Activated CD4-positive, alpha-beta T cell treated with anti-CD3 and anti-CD28 coated beads, Interleukin-2, amount 10 ng/mL, durations not matched to agents 7 days and 5 days (primary cell): ENCODE measurements around the gene POLR1G. TPM values are rescaled to one million over a fixed set of nuclear protein-coding genes. Genes with fewer than 3 reads are reported as not detected.

ENCODE experiments used
- CTCF ChIA-PET: fragments of 350-600 bp; sonication (Branson Sonifier 250); formaldehyde crosslinking; loops from one replicate; lab custom pipeline; 2021; ENCODE audit warnings: antibody characterized with exemption; lab: Charles Lee
- POLR2A ChIA-PET: fragments of 350-600 bp; sonication (Branson Sonifier 250); formaldehyde crosslinking; loops from one replicate; lab custom pipeline; 2021; ENCODE audit warnings: antibody characterized with exemption; lab: Charles Lee
- DNase-seq: peaks from one replicate; pipeline ENCODE4 v3.0.0-alpha.2; 2020
- H3K27ac Mint-ChIP-seq: one replicate; pipeline ENCODE4 v1.8.0; 2021; ENCODE audit warnings: mild to moderate bottlenecking, moderate library complexity, mixed read lengths
- H3K27me3 Mint-ChIP-seq: one replicate; pipeline ENCODE4 v1.8.0; 2021; ENCODE audit warnings: mixed read lengths
- H3K36me3 Mint-ChIP-seq: one replicate; pipeline ENCODE4 v1.8.0; 2021; ENCODE audit warnings: low read depth, mixed read lengths
- H3K4me1 Mint-ChIP-seq: one replicate; pipeline ENCODE4 v1.8.0; 2021; ENCODE audit warnings: mixed read lengths
- H3K4me3 Mint-ChIP-seq: one replicate; pipeline ENCODE4 v1.8.0; 2021; ENCODE audit warnings: mild to moderate bottlenecking, moderate library complexity, mixed read lengths
- H3K9me3 Mint-ChIP-seq: one replicate; pipeline ENCODE4 v1.8.0; 2021; ENCODE audit warnings: mixed read lengths
- total RNA-seq, 2 experiments: library from RNA; stranded (reverse); gene quantifications; one replicate each; pipeline ENCODE4 v1.2.3, GENCODE V29; 2021

Gene POLR1G
- total RNA-seq, 2 experiments from 2014 or later = 7.0 to 7.4 TPM

GRCh38 chr19:45376045-45376724, 30.3 kb upstream of the POLR1G start:
- H3K27me3 Mint-ChIP-seq = no peaks in the 10 kb centered on the region
- H3K4me1 Mint-ChIP-seq = peaks cover 2% of the 10 kb centered on the region
- ChIA-PET POLR2A (no interaction called here), CTCF (interaction anchor here (0.6 kb wide), 1 partner anchor 109 kb away, joined by 3 read pairs; no protein-coding TSS in a partner anchor)
- H3K36me3 Mint-ChIP-seq = no peaks in the 10 kb centered on the region
- no peaks in the 10 kb centered on the region for H3K9me3 Mint-ChIP-seq
- DNase-seq = no peak
- no peak overlapping the region for H3K4me3 Mint-ChIP-seq
- H3K27ac Mint-ChIP-seq = no peak overlapping the region

- ChIA-PET CTCF (no interaction called here), POLR2A (no interaction called here)
- Mint-ChIP-seq H3K27ac (no peak overlapping the region), H3K4me1 (peaks cover 2% of the 10 kb centered on the region), H3K27me3 (peaks cover 4% of the 10 kb centered on the region), H3K36me3 (no peaks in the 10 kb centered on the region), H3K4me3 (no peak overlapping the region), H3K9me3 (no peaks in the 10 kb centered on the region)
- no peak for DNase-seq
Measured at GRCh38 chr19:45380107-45380506, 26.3 kb upstream of the POLR1G start.

- ChIA-PET POLR2A (no interaction called here), CTCF (no interaction called here)
- no peak for DNase-seq
Measured at GRCh38 chr19:45382426-45382825, 24.0 kb upstream of the POLR1G start.

GRCh38 chr19:45385392-45386221, 20.8 kb upstream of the POLR1G start:
- Mint-ChIP-seq H3K9me3 (no peaks in the 10 kb centered on the region), H3K36me3 (no peaks in the 10 kb centered on the region), H3K4me1 (no peaks in the 10 kb centered on the region), H3K27ac (no peak overlapping the region), H3K4me3 (no peak overlapping the region), H3K27me3 (peaks cover 25% of the 10 kb centered on the region)
- POLR2A ChIA-PET = no interaction called here
- CTCF ChIA-PET = no interaction called here
- DNase-seq = no peak

More at GRCh38 chr19:45382426-45382825, 24.0 kb upstream of the POLR1G start:
- Mint-ChIP-seq H3K27ac (no peak overlapping the region), H3K36me3 (no peaks in the 10 kb centered on the region), H3K9me3 (no peaks in the 10 kb centered on the region), H3K4me1 (no peaks in the 10 kb centered on the region), H3K4me3 (no peak overlapping the region), H3K27me3 (peaks cover 25% of the 10 kb centered on the region)

GRCh38 chr19:45391346-45391745, 15.1 kb upstream of the POLR1G start:
- DNase-seq = no peak
- POLR2A ChIA-PET = no interaction called here
- H3K36me3 Mint-ChIP-seq = no peaks in the 10 kb centered on the region
- H3K4me3 Mint-ChIP-seq = no peak overlapping the region
- peaks cover 1% of the 10 kb centered on the region for H3K4me1 Mint-ChIP-seq
- H3K9me3 Mint-ChIP-seq = no peaks in the 10 kb centered on the region
- H3K27ac Mint-ChIP-seq = no peak overlapping the region
- CTCF ChIA-PET = no interaction called here
- H3K27me3 Mint-ChIP-seq = peaks cover 15% of the 10 kb centered on the region

GRCh38 chr19:45391871-45392665, 14.4 kb upstream of the POLR1G start:
- H3K27me3 Mint-ChIP-seq = peaks cover 12% of the 10 kb centered on the region
- H3K27ac Mint-ChIP-seq = no peak overlapping the region
- H3K4me1 Mint-ChIP-seq = peaks cover 5% of the 10 kb centered on the region
- CTCF ChIA-PET = no interaction called here
- no peak for DNase-seq
- H3K4me3 Mint-ChIP-seq = no peak overlapping the region
- no peaks in the 10 kb centered on the region for H3K36me3 Mint-ChIP-seq
- no peaks in the 10 kb centered on the region for H3K9me3 Mint-ChIP-seq
- POLR2A ChIA-PET = no interaction called here

- H3K9me3 Mint-ChIP-seq = no peaks in the 10 kb centered on the region
- no peak for DNase-seq
Measured at GRCh38 chr19:45395821-45396617, 10.4 kb upstream of the POLR1G start.

GRCh38 chr19:45400192-45400591, 6.3 kb upstream of the POLR1G start:
- H3K4me1 Mint-ChIP-seq = peaks cover 34% of the 10 kb centered on the region
- peaks cover 43% of the 10 kb centered on the region for H3K27me3 Mint-ChIP-seq
- no peak for DNase-seq
- CTCF ChIA-PET = interaction anchor here (0.6 to 1.7 kb wide), 6 partner anchors 12 to 897 kb away, joined by 3 to 8 read pairs (median 3); no protein-coding TSS in a partner anchor
- H3K4me3 Mint-ChIP-seq = no peak overlapping the region
- peaks cover 6% of the 10 kb centered on the region for H3K36me3 Mint-ChIP-seq
- no peak overlapping the region for H3K27ac Mint-ChIP-seq
- POLR2A ChIA-PET = interaction anchor here (0.5 kb wide), 1 partner anchor 307 kb away, joined by 4 read pairs; no protein-coding TSS in a partner anchor
- H3K9me3 Mint-ChIP-seq = no peaks in the 10 kb centered on the region

More at GRCh38 chr19:45395821-45396617, 10.4 kb upstream of the POLR1G start:
- CTCF ChIA-PET = interaction anchor here (0.5 to 0.7 kb wide), 2 partner anchors 17 to 1819 kb away, joined by 3 read pairs; no protein-coding TSS in a partner anchor
- Mint-ChIP-seq H3K27ac (no peak overlapping the region), H3K4me3 (no peak overlapping the region), H3K36me3 (peaks cover 6% of the 10 kb centered on the region), H3K27me3 (peaks cover 25% of the 10 kb centered on the region), H3K4me1 (peaks cover 10% of the 10 kb centered on the region)
- POLR2A ChIA-PET = no interaction called here

GRCh38 chr19:45401815-45402214, 4.6 kb upstream of the POLR1G start:
- DNase-seq = no peak
- no peak overlapping the region for H3K4me3 Mint-ChIP-seq
- H3K27ac Mint-ChIP-seq = no peak overlapping the region
- H3K27me3 Mint-ChIP-seq = peaks cover 35% of the 10 kb centered on the region
- CTCF ChIA-PET = interaction anchor here (1.0 to 4.5 kb wide), 5 partner anchors 29 to 84 kb away, joined by 4 to 32 read pairs (median 5); no protein-coding TSS in a partner anchor
- H3K36me3 Mint-ChIP-seq = peaks cover 7% of the 10 kb centered on the region
- POLR2A ChIA-PET = no interaction called here
- H3K9me3 Mint-ChIP-seq = no peaks in the 10 kb centered on the region
- peaks cover 39% of the 10 kb centered on the region for H3K4me1 Mint-ChIP-seq

- CTCF ChIA-PET = interaction anchor here (0.6 to 4.5 kb wide), 10 partner anchors 9 to 83 kb away, joined by 3 to 32 read pairs (median 4); no protein-coding TSS in a partner anchor
- Mint-ChIP-seq H3K9me3 (no peaks in the 10 kb centered on the region), H3K4me3 (no peak overlapping the region), H3K27me3 (peaks cover 29% of the 10 kb centered on the region), H3K4me1 (peaks cover 44% of the 10 kb centered on the region), H3K36me3 (peaks cover 6% of the 10 kb centered on the region), H3K27ac (no peak overlapping the region)
- POLR2A ChIA-PET = no interaction called here
- DNase-seq = no peak
Measured at GRCh38 chr19:45402298-45403061, 4.0 kb upstream of the POLR1G start.

GRCh38 chr19:45403272-45403671, 3.2 kb upstream of the POLR1G start:
- Mint-ChIP-seq H3K36me3 (peaks cover 5% of the 10 kb centered on the region), H3K4me3 (no peak overlapping the region), H3K4me1 (peaks cover 49% of the 10 kb centered on the region), H3K27me3 (peaks cover 23% of the 10 kb centered on the region), H3K27ac (no peak overlapping the region), H3K9me3 (no peaks in the 10 kb centered on the region)
- no peak for DNase-seq
- ChIA-PET CTCF (interaction anchor here (0.6 to 4.5 kb wide), 7 partner anchors 9 to 563 kb away, joined by 3 to 32 read pairs (median 4); no protein-coding TSS in a partner anchor), POLR2A (no interaction called here)
